Choroid plexus epithelial cell (primary cell): ENCODE results near the gene KDM1B.

Source experiments
- DNase-seq: peaks from one replicate; pipeline ENCODE4 v3.0.0-alpha.2; 2010; ENCODE audit warnings: low read depth
- H3K4me3 ChIP-seq: 2 replicates; pipeline ENCODE4 v1.5.1; 2011; ENCODE audit warnings: low read depth, mild to moderate bottlenecking, control low read depth, low read length, moderate library complexity
- CTCF ChIP-seq: conservative IDR thresholded peaks from 2 replicates; pipeline ENCODE4 v1.5.1; 2011; ENCODE audit warnings: low read depth, mild to moderate bottlenecking, control low read depth, inconsistent platforms, low read length, moderate library complexity

Gene KDM1B

GRCh38 chr6:18155150-18155863, at the start of gene KDM1B:
Gene KDM1B, plus strand, starts transcription at chr6:18155422. Its CDS starts 4,474 bp downstream, at chr6:18159896.
- TF ChIP-seq CTCF, result no peak
- H3K4me3 ChIP-seq, result peak within 1 kb of the TSS; percentile 95
- peak; percentile 99 for DNase-seq

- DNase-seq, result no peak
- no peak overlapping the region for H3K4me3 ChIP-seq
- no peak for TF ChIP-seq CTCF
These were observed 48.2 kb upstream of the KDM1B start for GRCh38 chr6:18107061-18107460.

- no peak for DNase-seq
- no peak for TF ChIP-seq CTCF
- H3K4me3 ChIP-seq, result no peak overlapping the region
These were observed 45.1 kb upstream of the KDM1B start for GRCh38 chr6:18110162-18110561.

GRCh38 chr6:18115356-18115755, 39.9 kb upstream of the KDM1B start:
- no peak for TF ChIP-seq CTCF
- no peak for DNase-seq
- H3K4me3 ChIP-seq, result no peak overlapping the region

- no peak for DNase-seq
- TF ChIP-seq CTCF, result no peak
- H3K4me3 ChIP-seq, result no peak overlapping the region
These were observed 38.1 kb upstream of the KDM1B start for GRCh38 chr6:18117136-18117535.

GRCh38 chr6:18118330-18118729, 36.9 kb upstream of the KDM1B start:
- no peak overlapping the region for H3K4me3 ChIP-seq
- no peak for DNase-seq
- TF ChIP-seq CTCF, result no peak

- no peak for TF ChIP-seq CTCF
- DNase-seq, result no peak
- H3K4me3 ChIP-seq, result no peak overlapping the region
These were observed 36.0 kb upstream of the KDM1B start for GRCh38 chr6:18119236-18119635.
